ENCODE measurements around the gene AURKA.
"Not testable (repeated sequence)": the region's sequence is repeated elsewhere in the genome, so short reads cannot be mapped to it uniquely, and the experiment has no call there.

Gene AURKA

GRCh38 chr20:56391037-56391436 is 978 bp downstream of the AURKA start:
- TF ChIP-seq, protein P1, sequence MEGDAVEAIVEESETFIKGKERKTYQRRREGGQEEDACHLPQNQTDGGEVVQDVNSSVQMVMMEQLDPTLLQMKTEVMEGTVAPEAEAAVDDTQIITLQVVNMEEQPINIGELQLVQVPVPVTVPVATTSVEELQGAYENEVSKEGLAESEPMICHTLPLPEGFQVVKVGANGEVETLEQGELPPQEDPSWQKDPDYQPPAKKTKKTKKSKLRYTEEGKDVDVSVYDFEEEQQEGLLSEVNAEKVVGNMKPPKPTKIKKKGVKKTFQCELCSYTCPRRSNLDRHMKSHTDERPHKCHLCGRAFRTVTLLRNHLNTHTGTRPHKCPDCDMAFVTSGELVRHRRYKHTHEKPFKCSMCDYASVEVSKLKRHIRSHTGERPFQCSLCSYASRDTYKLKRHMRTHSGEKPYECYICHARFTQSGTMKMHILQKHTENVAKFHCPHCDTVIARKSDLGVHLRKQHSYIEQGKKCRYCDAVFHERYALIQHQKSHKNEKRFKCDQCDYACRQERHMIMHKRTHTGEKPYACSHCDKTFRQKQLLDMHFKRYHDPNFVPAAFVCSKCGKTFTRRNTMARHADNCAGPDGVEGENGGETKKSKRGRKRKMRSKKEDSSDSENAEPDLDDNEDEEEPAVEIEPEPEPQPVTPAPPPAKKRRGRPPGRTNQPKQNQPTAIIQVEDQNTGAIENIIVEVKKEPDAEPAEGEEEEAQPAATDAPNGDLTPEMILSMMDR (IDR thresholded peaks at IDR 0.05; ENCODE audit: insufficient read depth, low read length, poor library complexity, severe bottlenecking), result no peak
- no peak for TF ChIP-seq EZH2phosphoT487 (conservative IDR thresholded peaks at IDR 0.05; ENCODE audit: low read length)
- H2AFZ ChIP-seq (ENCODE audit: low read depth, low read length, severe bottlenecking), result no peak overlapping the region

DNA sequence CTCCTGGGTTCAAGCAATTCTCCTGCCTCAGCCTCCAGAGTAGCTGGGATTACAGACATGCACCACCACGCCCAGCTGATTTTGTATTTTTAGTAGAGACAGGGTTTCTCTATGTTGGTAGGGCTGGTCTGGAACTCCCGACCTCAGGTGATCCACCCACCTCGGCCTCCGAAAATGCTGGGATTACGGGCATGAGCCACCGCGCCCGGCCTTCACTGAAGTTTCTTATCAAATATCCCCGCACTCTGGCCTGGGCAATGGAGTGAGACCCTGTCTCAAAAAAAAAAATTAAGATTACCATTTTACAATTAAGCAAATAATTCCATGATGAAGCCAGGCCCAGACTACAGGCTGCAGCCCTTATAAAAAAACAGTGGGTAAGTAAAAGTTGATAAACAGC is 1.6 kb downstream of the AURKA start:
- peaks cover 87% of the 10 kb centered on the region for H3K79me2 ChIP-seq (ENCODE audit: insufficient read depth, low read length)
- not testable (repeated sequence) for H3K27me3 ChIP-seq (ENCODE audit: low read length); H3K27ac ChIP-seq (ENCODE audit: low read depth, low read length); H3K9me3 ChIP-seq (ENCODE audit: insufficient read depth, low read length); H3K9me2 ChIP-seq (replicated peaks; ENCODE audit: insufficient read depth, low read length); H4K20me1 ChIP-seq (ENCODE audit: low read depth, low read length); H3F3A ChIP-seq (ENCODE audit: insufficient read depth); H2AFZ ChIP-seq (ENCODE audit: low read depth, low read length, severe bottlenecking)
- H3K4me2 ChIP-seq (ENCODE audit: low read depth, low read length, poor library complexity, severe bottlenecking), result peak overlapping the region; percentile 66
- H3K9ac ChIP-seq (ENCODE audit: low read length), result peak overlapping the region; percentile 93
- H3K36me3 ChIP-seq (ENCODE audit: low read length), result peaks cover 26% of the 10 kb centered on the region; the same call in 1 of the 2 replicates
- peak overlapping the region; percentile 99 for H3K4me3 ChIP-seq (ENCODE audit: insufficient read depth, low read length, poor library complexity, severe bottlenecking)

More at GRCh38 chr20:56391037-56391436, 978 bp downstream of the AURKA start:
- H3K36me3 ChIP-seq (ENCODE audit: low read length), result peaks cover 29% of the 10 kb centered on the region; the same call in 1 of the 2 replicates
- no peaks in the 10 kb centered on the region for H3K9me3 ChIP-seq (ENCODE audit: insufficient read depth, low read length)
- H3K9ac ChIP-seq (ENCODE audit: low read length), result peak overlapping the region; percentile 93
- H4K20me1 ChIP-seq (ENCODE audit: low read depth, low read length), result 0 out of 2 replicates have a peak, but pooled peaks cover 4% of the 10 kb centered on the region
- peak overlapping the region; percentile 86 for H3K27ac ChIP-seq (ENCODE audit: low read depth, low read length)
- H3F3A ChIP-seq (ENCODE audit: insufficient read depth), result no peaks in the 10 kb centered on the region
- H3K4me3 ChIP-seq (ENCODE audit: insufficient read depth, low read length, poor library complexity, severe bottlenecking), result peak overlapping the region; percentile 99
- peak overlapping the region; percentile 66 for H3K4me2 ChIP-seq (ENCODE audit: low read depth, low read length, poor library complexity, severe bottlenecking)
- H3K9me2 ChIP-seq (replicated peaks; ENCODE audit: insufficient read depth, low read length), result no peaks in the 10 kb centered on the region
- H3K27me3 ChIP-seq (ENCODE audit: low read length), result no peaks in the 10 kb centered on the region
- peaks cover 86% of the 10 kb centered on the region for H3K79me2 ChIP-seq (ENCODE audit: insufficient read depth, low read length)

DNA sequence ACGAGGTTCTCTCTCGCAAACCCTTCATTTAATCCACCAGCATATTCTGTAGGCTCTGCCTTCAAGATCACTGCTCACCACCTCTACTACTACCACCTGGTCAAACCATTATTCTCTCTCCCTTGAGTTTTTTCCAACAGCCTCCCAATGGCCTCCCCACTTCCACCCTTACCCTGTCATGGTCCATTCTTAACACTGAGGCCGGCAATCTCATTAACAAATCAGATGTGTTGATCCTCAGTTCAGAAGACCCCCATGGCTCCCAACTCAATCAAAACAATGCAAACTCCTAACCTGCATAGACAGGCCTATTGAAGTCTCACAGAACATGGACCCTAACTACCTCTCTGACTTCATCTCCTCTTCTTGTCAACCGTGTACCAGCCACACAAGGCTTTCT is 2.2 kb downstream of the AURKA start:
- Histone ChIP-seq H3K36me3 (ENCODE audit: low read length) (peaks cover 31% of the 10 kb centered on the region; the same call in 1 of the 2 replicates), H3K9ac (ENCODE audit: low read length) (no peak overlapping the region)

GRCh38 chr20:56388882-56389281 is 3.1 kb downstream of the AURKA start:
- H3K9me2 ChIP-seq (replicated peaks; ENCODE audit: insufficient read depth, low read length), result no peaks in the 10 kb centered on the region
- H3F3A ChIP-seq (ENCODE audit: insufficient read depth), result no peaks in the 10 kb centered on the region
- no peak overlapping the region for H3K9ac ChIP-seq (ENCODE audit: low read length)
- no peaks in the 10 kb centered on the region for H3K27me3 ChIP-seq (ENCODE audit: low read length)
- 0 out of 2 replicates have a peak, but pooled peaks cover 11% of the 10 kb centered on the region for H4K20me1 ChIP-seq (ENCODE audit: low read depth, low read length)
- H3K79me2 ChIP-seq (ENCODE audit: insufficient read depth, low read length), result peaks cover 83% of the 10 kb centered on the region
- no peak overlapping the region for H3K27ac ChIP-seq (ENCODE audit: low read depth, low read length)
- peaks cover 38% of the 10 kb centered on the region for H3K36me3 ChIP-seq (ENCODE audit: low read length)
- no peak overlapping the region for H3K4me3 ChIP-seq (ENCODE audit: insufficient read depth, low read length, poor library complexity, severe bottlenecking)
- TF ChIP-seq EZH2phosphoT487 (conservative IDR thresholded peaks at IDR 0.05; ENCODE audit: low read length), result no peak
- TF ChIP-seq, protein P1 (IDR thresholded peaks at IDR 0.05; ENCODE audit: insufficient read depth, low read length, poor library complexity, severe bottlenecking), result no peak
- no peak overlapping the region for H3K4me2 ChIP-seq (ENCODE audit: low read depth, low read length, poor library complexity, severe bottlenecking)
- no peak overlapping the region for H2AFZ ChIP-seq (ENCODE audit: low read depth, low read length, severe bottlenecking)
- no peaks in the 10 kb centered on the region for H3K9me3 ChIP-seq (ENCODE audit: insufficient read depth, low read length)

More for the DNA sequence above, 2.2 kb downstream of the AURKA start:
- no peaks in the 10 kb centered on the region for H3K9me3 ChIP-seq (ENCODE audit: insufficient read depth, low read length)
- no peaks in the 10 kb centered on the region for H3F3A ChIP-seq (ENCODE audit: insufficient read depth)
- no peaks in the 10 kb centered on the region for H3K27me3 ChIP-seq (ENCODE audit: low read length)
- no peak overlapping the region for H3K4me3 ChIP-seq (ENCODE audit: insufficient read depth, low read length, poor library complexity, severe bottlenecking)
- TF ChIP-seq, protein P1 (IDR thresholded peaks at IDR 0.05; ENCODE audit: insufficient read depth, low read length, poor library complexity, severe bottlenecking), result no peak
- no peak for TF ChIP-seq EZH2phosphoT487 (conservative IDR thresholded peaks at IDR 0.05; ENCODE audit: low read length)
- H3K27ac ChIP-seq (ENCODE audit: low read depth, low read length), result no peak overlapping the region
- no peak overlapping the region for H2AFZ ChIP-seq (ENCODE audit: low read depth, low read length, severe bottlenecking)
- H3K79me2 ChIP-seq (ENCODE audit: insufficient read depth, low read length), result peaks cover 83% of the 10 kb centered on the region
- H3K4me2 ChIP-seq (ENCODE audit: low read depth, low read length, poor library complexity, severe bottlenecking), result no peak overlapping the region
- H3K9me2 ChIP-seq (replicated peaks; ENCODE audit: insufficient read depth, low read length), result no peaks in the 10 kb centered on the region
- 0 out of 2 replicates have a peak, but pooled peaks cover 7% of the 10 kb centered on the region for H4K20me1 ChIP-seq (ENCODE audit: low read depth, low read length)

All from SU-DHL-6 (cell line).